Activated CD8-positive, alpha-beta memory T cell treated with anti-CD3 and anti-CD28 coated beads, Interleukin-2, amount 10 ng/mL, durations not matched to agents 7 days and 5 days (primary cell): ENCODE measurements around the gene MCRS1. TPM values are rescaled to one million over a fixed set of nuclear protein-coding genes. Genes with fewer than 3 reads are reported as not detected.
A peak's percentile ranks its signal among the peaks of the same experiment; 100 is the strongest.

Source experiments
- ATAC-seq: fragments of 150-1000 bp; cut with Tn5 transposase; one replicate; pipeline ENCODE4 v1.10.0; 2021; ENCODE audit warnings: moderate library complexity
- CTCF ChIA-PET: fragments of 350-600 bp; sonication (Branson Sonifier 250); formaldehyde crosslinking; loops from one replicate; lab custom pipeline; 2021; ENCODE audit warnings: antibody characterized with exemption; lab: Charles Lee
- DNase-seq: peaks from one replicate; pipeline ENCODE4 v3.0.0-alpha.2; 2020
- H3K27ac Mint-ChIP-seq: one replicate; pipeline ENCODE4 v1.8.0; 2021; ENCODE audit warnings: mild to moderate bottlenecking, mixed read lengths
- H3K27me3 Mint-ChIP-seq: one replicate; pipeline ENCODE4 v1.8.0; 2021; ENCODE audit warnings: mixed read lengths
- H3K36me3 Mint-ChIP-seq: one replicate; pipeline ENCODE4 v1.8.0; 2021; ENCODE audit warnings: mild to moderate bottlenecking, mixed read lengths
- H3K4me1 Mint-ChIP-seq: one replicate; pipeline ENCODE4 v1.8.0; 2021; ENCODE audit warnings: mixed read lengths
- H3K4me3 Mint-ChIP-seq: one replicate; pipeline ENCODE4 v1.8.0; 2021; ENCODE audit warnings: mild to moderate bottlenecking, moderate library complexity, mixed read lengths
- H3K9me3 Mint-ChIP-seq: one replicate; pipeline ENCODE4 v1.8.0; 2022; ENCODE audit warnings: low read depth, mixed read lengths
- total RNA-seq, 2 experiments: library from RNA; stranded (reverse); gene quantifications; one replicate each; pipeline ENCODE4 v1.2.3, GENCODE V29; 2021

The MCRS1 gene
- total RNA-seq, 2 experiments from 2014 or later, result 70.1 to 72.1 TPM

DNA sequence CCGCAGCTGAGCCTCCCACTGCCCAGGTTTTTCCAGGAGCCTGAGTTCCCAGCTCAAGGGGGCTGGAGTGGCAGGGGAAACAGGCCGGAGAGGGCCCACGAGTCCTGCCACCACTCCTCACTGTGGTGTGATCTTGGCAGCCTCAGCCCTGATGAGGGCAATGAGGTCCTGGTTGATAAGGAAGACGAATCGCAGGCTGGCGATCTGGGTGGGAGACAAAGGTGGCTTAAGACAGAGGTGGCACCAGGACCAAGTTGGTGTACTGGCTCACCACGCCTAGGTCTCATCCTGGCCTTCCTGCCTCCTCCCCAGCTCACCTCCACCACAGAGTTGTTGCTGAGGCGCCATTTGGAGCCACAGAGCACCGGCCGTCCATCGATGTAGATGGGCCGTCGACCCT, 9.4 kb downstream of the MCRS1 start:
- H3K4me3 Mint-ChIP-seq, result no peak overlapping the region
- DNase-seq (no peak), ATAC-seq (no peak)
- peaks cover 29% of the 10 kb centered on the region for H3K36me3 Mint-ChIP-seq
- H3K27me3 Mint-ChIP-seq, result no peaks in the 10 kb centered on the region
- no peak overlapping the region for H3K27ac Mint-ChIP-seq
- no peaks in the 10 kb centered on the region for H3K9me3 Mint-ChIP-seq
- CTCF ChIA-PET, result interaction anchor here (1.4 kb wide), 1 partner anchor 65 kb away, joined by 4 read pairs; no protein-coding TSS in a partner anchor
- H3K4me1 Mint-ChIP-seq, result peaks cover 22% of the 10 kb centered on the region

DNA sequence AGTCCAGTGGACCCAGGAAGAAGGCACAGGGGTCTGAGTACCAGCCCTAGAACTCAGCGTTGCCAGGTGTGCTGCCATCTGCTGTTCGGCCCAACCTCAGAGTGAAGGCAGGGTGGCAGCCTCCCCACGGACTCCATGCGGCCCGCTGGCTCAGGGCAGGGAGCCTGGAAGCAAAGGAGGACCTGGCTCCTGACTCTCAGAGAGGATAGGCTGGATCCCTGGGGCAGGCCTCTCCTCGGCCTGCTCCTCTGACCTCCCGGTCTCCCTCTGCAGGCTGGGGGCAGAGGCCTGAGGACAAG, 10.1 kb downstream of the MCRS1 start:
- no peak for ATAC-seq
- Mint-ChIP-seq H3K9me3 (no peaks in the 10 kb centered on the region), H3K4me3 (no peak overlapping the region), H3K4me1 (peaks cover 17% of the 10 kb centered on the region), H3K27ac (no peak overlapping the region), H3K27me3 (no peaks in the 10 kb centered on the region), H3K36me3 (peaks cover 27% of the 10 kb centered on the region)
- no peak for DNase-seq
- CTCF ChIA-PET, result interaction anchor here (1.4 to 7.9 kb wide), 3 partner anchors 6 to 66 kb away, joined by 4 to 56 read pairs (median 4); partner anchors contain the start of gene MCRS1

DNA sequence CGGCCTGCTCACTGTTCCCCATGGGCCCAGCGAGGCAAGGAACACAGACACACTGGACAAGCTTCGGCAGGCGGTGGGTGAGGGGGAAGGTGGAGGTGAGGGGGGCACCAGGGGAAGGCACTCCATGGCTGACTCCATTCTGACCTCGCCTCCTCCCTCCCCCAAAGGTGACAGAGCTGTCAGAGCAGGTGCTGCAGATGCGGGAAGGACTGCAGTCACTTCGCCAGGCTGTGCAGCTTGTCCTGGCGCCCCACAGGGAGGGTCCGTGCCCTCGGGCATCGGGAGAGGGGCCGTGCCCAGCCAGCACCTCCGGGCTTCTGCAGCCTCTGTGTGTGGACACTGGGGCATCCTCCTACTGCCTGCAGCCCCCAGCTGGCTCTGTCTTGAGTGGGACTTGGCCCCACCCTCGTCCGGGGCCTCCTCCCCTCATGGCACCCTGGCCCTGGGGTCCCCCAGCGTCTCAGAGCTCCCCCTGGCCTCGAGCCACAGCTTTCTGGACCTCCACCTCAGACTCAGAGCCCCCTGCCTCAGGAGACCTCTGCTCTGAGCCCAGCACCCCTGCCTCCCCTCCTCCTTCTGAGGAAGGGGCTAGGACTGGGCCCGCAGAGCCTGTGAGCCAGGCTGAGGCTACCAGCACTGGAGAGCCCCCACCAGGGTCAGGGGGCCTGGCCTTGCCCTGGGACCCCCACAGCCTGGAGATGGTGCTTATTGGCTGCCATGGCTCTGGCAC, 10.6 kb downstream of the MCRS1 start:
- H3K36me3 Mint-ChIP-seq, result peaks cover 22% of the 10 kb centered on the region
- H3K4me1 Mint-ChIP-seq, result peaks cover 17% of the 10 kb centered on the region
- no peak overlapping the region for H3K27ac Mint-ChIP-seq
- no peaks in the 10 kb centered on the region for H3K27me3 Mint-ChIP-seq
- DNase-seq (no peak), ATAC-seq (no peak)
- H3K9me3 Mint-ChIP-seq, result no peaks in the 10 kb centered on the region
- H3K4me3 Mint-ChIP-seq, result no peak overlapping the region
- CTCF ChIA-PET, result interaction anchor here (0.8 to 7.9 kb wide), 4 partner anchors 7 to 26 kb away, joined by 3 to 56 read pairs (median 4); partner anchors contain the start of gene MCRS1

DNA sequence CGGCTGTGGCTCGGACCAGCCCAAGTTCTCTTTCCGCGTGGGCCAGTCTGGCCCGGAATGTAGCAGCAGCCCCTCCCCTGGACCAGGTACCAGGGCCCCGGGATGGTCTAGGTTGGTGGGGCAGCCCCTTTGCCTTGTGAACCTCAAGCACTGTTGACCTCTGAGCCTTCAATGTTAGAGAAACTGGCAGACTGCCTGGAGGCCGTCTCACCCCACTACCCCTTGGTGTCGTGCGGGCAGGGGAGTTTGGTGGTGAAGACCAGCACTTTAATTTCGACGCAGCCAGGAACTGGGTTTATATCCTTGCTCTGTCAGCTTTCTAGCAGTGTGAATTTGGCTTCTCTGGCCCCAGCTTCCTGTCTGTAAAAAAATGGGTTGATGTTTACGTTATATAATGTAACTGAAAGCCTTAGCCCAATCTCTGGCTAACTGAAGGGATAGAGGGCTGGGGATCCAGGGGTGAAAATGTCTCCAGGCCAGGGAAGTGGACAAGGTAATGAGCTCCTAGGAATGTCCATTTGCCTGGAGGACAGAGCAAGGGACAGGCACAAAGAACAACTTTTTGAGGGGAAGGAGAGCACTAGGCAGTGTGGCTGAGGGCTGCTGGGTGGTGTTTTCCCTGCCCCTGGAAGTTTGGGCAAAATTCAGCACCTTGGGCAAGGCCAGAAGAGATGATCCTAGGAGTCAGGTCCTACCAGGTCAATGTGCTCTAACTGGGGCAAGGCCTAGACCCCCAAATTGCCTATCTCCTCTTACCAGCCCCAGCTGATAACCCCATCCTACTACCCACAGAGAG, 11.4 kb downstream of the MCRS1 start:
- Mint-ChIP-seq H3K9me3 (no peaks in the 10 kb centered on the region), H3K36me3 (peaks cover 15% of the 10 kb centered on the region), H3K27me3 (no peaks in the 10 kb centered on the region), H3K4me3 (no peak overlapping the region), H3K4me1 (peaks cover 14% of the 10 kb centered on the region), H3K27ac (no peak overlapping the region)
- DNase-seq (no peak), ATAC-seq (no peak)
- CTCF ChIA-PET, result interaction anchor here (0.8 to 7.9 kb wide), 4 partner anchors 8 to 26 kb away, joined by 3 to 56 read pairs (median 4); partner anchors contain the start of gene MCRS1

DNA sequence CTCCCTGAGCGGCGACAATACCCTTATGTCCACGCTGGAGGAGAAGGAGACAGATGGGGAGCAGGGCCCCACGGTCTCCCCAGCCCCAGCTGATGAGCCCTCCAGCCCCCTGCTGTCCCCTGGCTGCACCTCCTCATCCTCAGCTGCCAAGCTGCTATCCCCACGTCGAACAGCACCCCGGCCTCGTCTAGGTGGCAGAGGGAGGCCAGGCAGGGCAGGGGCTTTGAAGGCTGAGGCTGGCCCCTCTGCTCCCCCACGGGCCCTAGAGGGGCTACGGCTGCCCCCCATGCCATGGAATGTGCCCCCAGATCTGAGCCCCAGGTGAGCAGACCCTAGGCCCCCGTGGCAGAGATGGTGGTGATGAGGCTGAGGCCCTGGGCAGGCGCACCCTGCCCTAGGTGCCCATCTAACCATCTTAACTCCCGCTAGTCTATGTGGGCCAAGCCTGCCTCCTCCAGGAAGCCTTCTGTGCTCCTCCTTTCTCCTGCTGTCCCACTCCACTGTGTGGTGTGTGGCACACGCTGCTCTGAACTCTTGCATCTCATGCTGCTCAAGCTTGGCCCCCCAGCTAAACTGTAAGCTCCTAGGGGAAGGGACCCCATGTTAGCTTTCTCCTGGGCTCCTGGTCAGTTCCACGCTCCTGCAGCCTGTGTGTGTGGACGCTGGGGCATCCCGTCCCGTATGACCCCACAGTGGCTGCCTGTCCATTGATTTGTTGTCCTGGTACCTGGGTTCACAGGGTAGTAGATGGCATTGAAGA, 12.1 kb downstream of the MCRS1 start:
- Mint-ChIP-seq H3K4me1 (peaks cover 6% of the 10 kb centered on the region), H3K4me3 (no peak overlapping the region), H3K9me3 (no peaks in the 10 kb centered on the region), H3K27me3 (peaks cover 3% of the 10 kb centered on the region), H3K27ac (no peak overlapping the region), H3K36me3 (peaks cover 15% of the 10 kb centered on the region)
- ATAC-seq (no peak), DNase-seq (no peak)
- CTCF ChIA-PET, result interaction anchor here (1.3 to 7.9 kb wide), 4 partner anchors 8 to 198 kb away, joined by 3 to 96 read pairs (median 30); partner anchors contain the start of gene MCRS1

DNA sequence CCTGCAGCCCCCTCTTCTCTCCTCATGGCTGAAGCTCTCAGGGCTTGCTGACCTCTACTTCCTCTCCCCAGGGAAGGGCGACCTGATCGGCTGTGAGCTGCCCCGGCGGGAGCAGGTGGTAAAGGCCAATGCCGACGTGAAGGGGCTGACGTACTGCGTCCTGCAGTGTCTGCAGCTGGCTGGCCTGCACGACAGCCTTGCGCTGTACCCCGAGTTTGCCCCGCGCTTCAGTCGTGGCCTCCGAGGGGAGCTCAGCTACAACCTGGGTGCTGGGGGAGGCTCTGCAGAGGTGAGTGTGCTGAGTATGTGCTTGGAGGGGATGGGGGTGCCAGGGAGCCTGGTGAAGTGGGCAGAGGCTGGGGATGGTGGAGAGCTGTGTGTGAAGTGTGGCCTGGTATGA, 13.7 kb downstream of the MCRS1 start:
- peaks cover 14% of the 10 kb centered on the region for H3K27me3 Mint-ChIP-seq
- no peak for DNase-seq
- peak overlapping the region; percentile 28 for H3K27ac Mint-ChIP-seq
- CTCF ChIA-PET, result interaction anchor here (0.5 to 7.9 kb wide), 14 partner anchors 10 to 208 kb away, joined by 3 to 96 read pairs (median 5); partner anchors contain the start of genes FMNL3, KCNH3, MCRS1 and PRPF40B
- H3K4me1 Mint-ChIP-seq, result no peaks in the 10 kb centered on the region
- ATAC-seq, result no peak
- H3K9me3 Mint-ChIP-seq, result no peaks in the 10 kb centered on the region
- H3K4me3 Mint-ChIP-seq, result no peak overlapping the region
- H3K36me3 Mint-ChIP-seq, result peaks cover 7% of the 10 kb centered on the region

DNA sequence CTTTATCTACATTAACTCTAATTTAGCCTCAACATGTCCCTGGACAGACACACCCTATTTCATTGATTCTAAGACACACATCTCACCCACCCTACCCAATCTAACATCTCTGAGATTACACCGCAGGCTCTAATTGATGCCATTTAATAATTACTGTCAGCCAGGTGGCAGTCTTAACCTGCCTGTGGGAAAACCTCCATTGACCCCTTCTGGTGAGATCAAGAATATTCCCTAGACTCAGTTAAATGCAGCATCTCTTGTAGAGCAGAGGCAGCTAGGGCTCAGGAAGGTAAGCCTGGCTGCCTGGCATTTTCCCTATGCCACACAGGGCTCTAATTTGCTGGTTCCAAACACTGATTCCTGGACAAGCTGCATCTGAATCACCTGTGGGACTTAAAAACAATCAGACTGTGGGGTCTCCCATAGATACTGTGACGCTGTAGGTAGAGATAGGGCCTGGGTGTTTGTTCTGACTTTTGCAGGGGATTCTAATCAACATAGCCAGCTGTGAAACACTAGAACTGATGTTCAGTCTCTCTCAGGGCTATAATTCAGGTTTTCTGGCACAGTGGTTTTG, 14.3 kb downstream of the MCRS1 start:
- peak; percentile 74 for ATAC-seq
- DNase-seq, result no peak
- no peak overlapping the region for H3K4me3 Mint-ChIP-seq
- H3K9me3 Mint-ChIP-seq, result no peaks in the 10 kb centered on the region
- H3K36me3 Mint-ChIP-seq, result peaks cover 2% of the 10 kb centered on the region
- H3K4me1 Mint-ChIP-seq, result peaks cover 3% of the 10 kb centered on the region
- H3K27ac Mint-ChIP-seq, result no peak overlapping the region
- CTCF ChIA-PET, result interaction anchor here (0.8 to 7.9 kb wide), 15 partner anchors 11 to 208 kb away, joined by 3 to 96 read pairs (median 5); partner anchors contain the start of genes FMNL3, KCNH3, MCRS1 and PRPF40B
- H3K27me3 Mint-ChIP-seq, result peaks cover 17% of the 10 kb centered on the region

DNA sequence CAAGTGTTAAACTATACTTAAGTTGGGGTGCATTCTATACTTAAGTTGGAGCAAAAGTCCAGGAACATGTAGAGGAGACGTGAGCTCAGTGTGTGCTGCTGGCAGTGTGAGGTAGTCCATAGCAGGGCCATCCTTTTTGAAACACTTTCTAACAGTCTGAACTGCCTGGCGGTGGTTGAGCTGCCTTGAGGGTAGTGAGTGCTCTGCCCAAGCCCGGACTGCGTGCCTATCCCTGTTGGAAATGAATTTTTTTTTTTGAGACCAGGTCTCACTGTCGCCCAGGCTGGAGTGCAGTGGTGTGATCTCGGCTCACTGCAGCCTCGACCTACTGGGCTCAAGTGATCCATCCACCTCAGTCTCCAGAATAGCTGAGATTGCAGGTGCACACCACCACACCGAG, 15.0 kb downstream of the MCRS1 start:
- Mint-ChIP-seq H3K27ac (no peak overlapping the region), H3K27me3 (peaks cover 20% of the 10 kb centered on the region), H3K36me3 (no peaks in the 10 kb centered on the region), H3K4me1 (peaks cover 6% of the 10 kb centered on the region), H3K4me3 (no peak overlapping the region), H3K9me3 (no peaks in the 10 kb centered on the region)
- no peak for DNase-seq
- no peak for ATAC-seq
- CTCF ChIA-PET, result interaction anchor here (0.9 to 7.9 kb wide), 12 partner anchors 10 to 205 kb away, joined by 3 to 96 read pairs (median 6); partner anchors contain the start of genes FMNL3, KCNH3, MCRS1 and PRPF40B

DNA sequence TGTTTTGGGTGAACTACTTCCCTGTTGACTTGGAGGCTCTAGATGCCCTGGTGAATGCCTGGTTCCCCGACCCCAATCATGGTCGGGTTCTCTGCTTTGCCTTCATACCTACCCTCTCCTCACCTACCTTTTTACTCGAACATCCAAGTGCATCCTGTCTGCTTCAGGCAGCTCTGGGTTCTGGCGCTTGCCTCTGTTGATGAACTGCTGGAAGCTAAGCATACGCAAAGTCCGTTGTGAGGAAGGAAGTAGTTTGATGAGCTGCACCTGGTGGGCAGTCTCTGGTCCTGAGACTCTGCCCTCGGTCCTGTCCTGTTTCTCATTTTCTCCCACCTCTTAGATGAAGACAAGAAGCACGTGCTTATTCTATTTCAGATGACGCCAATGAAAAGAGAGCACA, 15.5 kb downstream of the MCRS1 start:
- CTCF ChIA-PET, result interaction anchor here (0.9 to 7.9 kb wide), 9 partner anchors 10 to 205 kb away, joined by 3 to 96 read pairs (median 8); partner anchors contain the start of genes KCNH3 and MCRS1
- DNase-seq (no peak), ATAC-seq (no peak)
- H3K27ac Mint-ChIP-seq, result no peak overlapping the region
- H3K4me3 Mint-ChIP-seq, result no peak overlapping the region
- no peaks in the 10 kb centered on the region for H3K9me3 Mint-ChIP-seq
- peaks cover 24% of the 10 kb centered on the region for H3K27me3 Mint-ChIP-seq
- H3K36me3 Mint-ChIP-seq, result no peaks in the 10 kb centered on the region
- peaks cover 6% of the 10 kb centered on the region for H3K4me1 Mint-ChIP-seq

DNA sequence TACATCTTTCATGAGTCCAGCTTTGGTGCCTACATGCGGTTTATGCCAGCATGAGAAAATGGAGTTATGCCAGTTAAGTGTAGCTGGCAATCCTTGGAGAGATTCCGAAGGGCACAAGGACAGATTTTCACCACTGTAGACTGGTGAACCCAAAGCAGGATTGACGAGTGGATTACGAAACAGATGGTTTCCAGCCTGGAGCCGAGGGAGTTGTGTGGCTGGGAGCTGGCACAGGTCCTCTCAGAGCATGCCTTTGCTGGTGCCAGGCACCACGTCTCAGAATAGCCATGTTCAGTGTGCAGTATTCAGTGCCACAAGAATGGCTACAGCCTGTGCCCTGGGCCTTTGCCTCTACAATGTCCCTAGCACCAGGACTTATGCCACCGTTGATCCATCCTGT, 15.9 kb downstream of the MCRS1 start:
- peaks cover 28% of the 10 kb centered on the region for H3K27me3 Mint-ChIP-seq
- no peaks in the 10 kb centered on the region for H3K9me3 Mint-ChIP-seq
- ATAC-seq, result no peak
- H3K4me3 Mint-ChIP-seq, result no peak overlapping the region
- DNase-seq, result no peak
- CTCF ChIA-PET, result interaction anchor here (1.3 to 7.9 kb wide), 6 partner anchors 12 to 193 kb away, joined by 3 to 96 read pairs (median 14); partner anchors contain the start of genes KCNH3 and MCRS1
- no peaks in the 10 kb centered on the region for H3K36me3 Mint-ChIP-seq
- H3K27ac Mint-ChIP-seq, result no peak overlapping the region
- H3K4me1 Mint-ChIP-seq, result peaks cover 6% of the 10 kb centered on the region

DNA sequence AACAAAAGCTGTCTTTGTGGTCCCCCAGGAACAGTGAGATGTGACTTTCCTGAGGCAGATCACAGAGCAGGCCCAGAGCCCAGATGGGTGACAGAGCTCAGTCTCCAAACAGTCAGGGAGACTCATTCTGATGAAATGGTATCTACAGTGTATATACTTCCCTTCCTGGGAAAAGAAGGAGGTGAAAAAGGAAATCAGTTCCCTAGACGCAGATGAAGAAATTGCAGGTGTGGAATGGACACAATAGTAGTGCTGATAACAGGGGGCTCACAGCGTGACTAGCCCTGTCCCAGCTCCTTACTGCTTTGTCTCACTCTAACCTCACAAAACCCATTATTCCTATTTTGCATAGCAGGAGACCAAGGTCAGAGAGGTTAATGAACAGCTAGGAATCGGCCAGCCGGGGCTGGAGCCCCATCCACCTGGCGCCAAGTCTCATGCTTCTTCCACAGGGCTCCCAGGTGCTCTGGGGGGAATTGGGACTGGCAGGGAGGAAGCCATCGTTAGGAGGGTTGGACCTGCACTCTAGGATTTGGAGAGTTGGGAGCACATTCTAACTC, 17.2 kb downstream of the MCRS1 start:
- H3K27ac Mint-ChIP-seq, result no peak overlapping the region
- no peak overlapping the region for H3K4me3 Mint-ChIP-seq
- CTCF ChIA-PET, result interaction anchor here (1.0 to 7.9 kb wide), 3 partner anchors 13 to 86 kb away, joined by 3 to 96 read pairs (median 56); partner anchors contain the start of gene MCRS1
- ATAC-seq (no peak), DNase-seq (no peak)
- no peaks in the 10 kb centered on the region for H3K9me3 Mint-ChIP-seq
- no peaks in the 10 kb centered on the region for H3K36me3 Mint-ChIP-seq
- H3K27me3 Mint-ChIP-seq, result peaks cover 35% of the 10 kb centered on the region
- peaks cover 6% of the 10 kb centered on the region for H3K4me1 Mint-ChIP-seq
